Neutrophil (primary cell): ENCODE measurements around the gene REEP3.

Source experiments
- H3K27ac ChIP-seq: fragments of 200-600 bp; sonication (generic); 2 replicates; pipeline ENCODE4 v1.5.1; 2016; ENCODE audit warnings: mild to moderate bottlenecking, moderate library complexity
- H3K27me3 ChIP-seq: fragments of 200-600 bp; sonication (generic); 2 replicates; pipeline ENCODE4 v1.6.0; 2016; ENCODE audit warnings: mild to moderate bottlenecking
- H3K36me3 ChIP-seq: fragments of 200-600 bp; sonication (generic); 2 replicates; pipeline ENCODE4 v1.5.1; 2017
- H3K4me1 ChIP-seq, 2 experiments: fragments of 200-600 bp in 1 of 2; sonication (generic) in 1 of 2; 1 replicate in 1 of 2; 2 replicates in 1 of 2; pipeline versions ENCODE4 v1.5.1 to v1.6.1; 2013 to 2016; ENCODE audit warnings: low read depth in 1 of 2, low read length in 1 of 2, mild to moderate bottlenecking in 1 of 2, moderate library complexity in 1 of 2; ENCODE audit not compliant: control insufficient read depth in 1 of 2, insufficient read depth in 1 of 2
- H3K4me3 ChIP-seq, 2 experiments: fragments of 200-600 bp in 1 of 2; sonication (generic) in 1 of 2; 1 replicate in 1 of 2; 2 replicates in 1 of 2; pipeline ENCODE4 v1.5.1; 2013 to 2016; ENCODE audit warnings: low read depth in 1 of 2, low read length in 1 of 2, mild to moderate bottlenecking in 1 of 2, moderate library complexity in 1 of 2
- H3K9me3 ChIP-seq: fragments of 200-600 bp; sonication (generic); 2 replicates; pipeline ENCODE4 v1.5.1; 2016
- CTCF ChIP-seq: fragments of 200-600 bp; sonication (generic); IDR thresholded peaks from 2 replicates; pipeline ENCODE4 v1.5.1; 2016; ENCODE audit warnings: antibody characterized with exemption

The REEP3 gene

GRCh38 chr10:63667596-63668480, 146.6 kb downstream of the REEP3 start:
- H3K36me3 ChIP-seq: no peaks in the 10 kb centered on the region
- no peaks in the 10 kb centered on the region for H3K27me3 ChIP-seq
- H3K4me3 ChIP-seq: no peak overlapping the region
- no peaks in the 10 kb centered on the region for H3K9me3 ChIP-seq
- no peak overlapping the region for H3K27ac ChIP-seq
- no peak for TF ChIP-seq CTCF
- no peaks in the 10 kb centered on the region for H3K4me1 ChIP-seq

DNA sequence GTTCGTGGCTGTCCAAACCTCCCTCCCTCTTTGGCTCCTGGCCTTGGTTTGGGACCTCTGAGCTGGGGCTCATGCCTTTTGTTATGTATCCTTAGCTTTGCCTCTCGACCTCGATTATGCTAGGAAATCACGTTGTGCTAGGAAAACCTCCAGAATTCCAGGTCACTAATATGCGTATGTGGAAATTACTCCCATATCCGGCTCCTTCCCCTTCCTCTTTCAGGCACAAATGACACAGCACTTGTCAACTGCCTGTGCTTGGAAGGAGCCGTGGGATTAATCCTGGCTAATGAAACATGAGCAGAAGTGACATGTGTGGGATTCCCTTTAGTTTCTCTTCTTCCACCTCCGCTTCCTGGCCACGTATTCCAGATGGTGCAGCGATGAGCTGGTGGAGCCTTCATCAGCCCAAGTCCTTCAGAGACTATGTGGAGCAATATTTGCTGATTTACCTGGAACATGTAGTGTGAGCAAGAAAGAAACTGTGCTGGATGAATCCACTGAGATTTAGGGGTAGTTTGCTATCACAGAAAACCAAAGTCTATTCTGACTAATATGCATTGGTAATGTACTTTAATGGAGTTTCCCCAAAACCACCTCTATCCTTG, 149.2 kb downstream of the REEP3 start:
- H3K27me3 ChIP-seq: no peaks in the 10 kb centered on the region
- no peaks in the 10 kb centered on the region for H3K36me3 ChIP-seq
- H3K27ac ChIP-seq: no peak overlapping the region
- no peak for TF ChIP-seq CTCF
- no peaks in the 10 kb centered on the region for H3K4me1 ChIP-seq
- no peaks in the 10 kb centered on the region for H3K9me3 ChIP-seq
- no peak overlapping the region for H3K4me3 ChIP-seq

GRCh38 chr10:63671317-63671937, 150.2 kb downstream of the REEP3 start:
- no peaks in the 10 kb centered on the region for H3K36me3 ChIP-seq
- no peaks in the 10 kb centered on the region for H3K4me1 ChIP-seq
- no peaks in the 10 kb centered on the region for H3K27me3 ChIP-seq
- H3K27ac ChIP-seq: no peak overlapping the region
- H3K4me3 ChIP-seq: no peak overlapping the region
- H3K9me3 ChIP-seq: no peaks in the 10 kb centered on the region
- TF ChIP-seq CTCF: no peak

- no peak for TF ChIP-seq CTCF
- Histone ChIP-seq H3K36me3 (no peaks in the 10 kb centered on the region), H3K4me1 (no peaks in the 10 kb centered on the region), H3K27ac (no peak overlapping the region), H3K9me3 (no peaks in the 10 kb centered on the region), H3K4me3 (no peak overlapping the region), H3K27me3 (no peaks in the 10 kb centered on the region)
These were observed 151.3 kb downstream of the REEP3 start for GRCh38 chr10:63672491-63672890.

GRCh38 chr10:63673246-63673645, 152.0 kb downstream of the REEP3 start:
- Histone ChIP-seq H3K4me1 (no peaks in the 10 kb centered on the region), H3K36me3 (no peaks in the 10 kb centered on the region), H3K9me3 (no peaks in the 10 kb centered on the region), H3K27me3 (no peaks in the 10 kb centered on the region), H3K4me3 (no peak overlapping the region), H3K27ac (no peak overlapping the region)
- TF ChIP-seq CTCF: no peak
